GM19324 (cell line): ENCODE results near the gene ZDHHC22.

Source experiments
- ATAC-seq: cut with Tn5 transposase; IDR thresholded peaks from one replicate; pipeline ENCODE4 v1.9.1; 2021; ENCODE audit warnings: mild to moderate bottlenecking, moderate library complexity; ENCODE audit not compliant: unreplicated experiment, low FRiP score

The ZDHHC22 gene

GRCh38 chr14:77158175-77158881 lies 16.7 kb upstream of the ZDHHC22 start:
- ATAC-seq: no peak

- ATAC-seq: no peak
Observed at GRCh38 chr14:77157740-77158139, 16.1 kb upstream of the ZDHHC22 start.

- ATAC-seq: no peak
Observed at GRCh38 chr14:77155083-77155482, 13.5 kb upstream of the ZDHHC22 start.

- no peak for ATAC-seq
Observed at GRCh38 chr14:77154421-77154820, 12.8 kb upstream of the ZDHHC22 start.

- no peak for ATAC-seq
Observed at GRCh38 chr14:77153802-77154201, 12.2 kb upstream of the ZDHHC22 start.

GRCh38 chr14:77151918-77152588 lies 10.5 kb upstream of the ZDHHC22 start:
- ATAC-seq: no peak

GRCh38 chr14:77151245-77151644 lies 9.7 kb upstream of the ZDHHC22 start:
- ATAC-seq: no peak

- no peak for ATAC-seq
Observed at GRCh38 chr14:77148510-77149231, 7.1 kb upstream of the ZDHHC22 start.

- no peak for ATAC-seq
Observed at GRCh38 chr14:77145975-77146740, 4.6 kb upstream of the ZDHHC22 start.

- ATAC-seq: no peak
Observed at GRCh38 chr14:77144412-77145115, 3.0 kb upstream of the ZDHHC22 start.

GRCh38 chr14:77143071-77143470 lies 1.5 kb upstream of the ZDHHC22 start:
- ATAC-seq: no peak

GRCh38 chr14:77142005-77142800 lies 612 bp upstream of the ZDHHC22 start:
- ATAC-seq: no peak

GRCh38 chr14:77140359-77141213 lies 1.0 kb downstream of the ZDHHC22 start:
- ATAC-seq: no peak

GRCh38 chr14:77139540-77140358 lies 1.8 kb downstream of the ZDHHC22 start:
- ATAC-seq: no peak

GRCh38 chr14:77139022-77139421 lies 2.6 kb downstream of the ZDHHC22 start:
- no peak for ATAC-seq

GRCh38 chr14:77133720-77134338 lies 7.8 kb downstream of the ZDHHC22 start:
- no peak for ATAC-seq

GRCh38 chr14:77131871-77132486 lies 9.6 kb downstream of the ZDHHC22 start:
- ATAC-seq: no peak
